Uterus (tissue), 4 donors: ENCODE data around the gene LLGL1. TPM values are rescaled to one million over a fixed set of nuclear protein-coding genes. Genes with fewer than 3 reads are reported as not detected.

Experiments
- DNase-seq, 2 donors: peaks; one replicate each; pipeline ENCODE4 v3.0.0-alpha.2; 2019 to 2020
- H3K27ac ChIP-seq, 2 donors: fragments of 200-600 bp; sonication (generic); 1 replicate in 1 of 2; 2 replicates in 1 of 2; pipeline ENCODE4 v1.5.1; 2016 to 2018
- H3K27me3 ChIP-seq, 2 donors: fragments of 200-600 bp; sonication (generic); one replicate each; pipeline ENCODE4 v1.5.1; 2018 to 2019; ENCODE audit warnings: control low read depth in 1 of 2
- H3K36me3 ChIP-seq, 2 donors: fragments of 200-600 bp; sonication (generic); one replicate each; pipeline ENCODE4 v1.5.1; 2019; ENCODE audit warnings: control low read depth in 1 of 2
- H3K4me1 ChIP-seq, 2 donors: fragments of 200-600 bp; sonication (generic); one replicate each; pipeline ENCODE4 v1.5.1; 2018 to 2019; ENCODE audit warnings: control low read depth in 1 of 2
- H3K4me3 ChIP-seq, 2 donors: fragments of 200-600 bp; sonication (generic); 1 replicate in 1 of 2; 2 replicates in 1 of 2; pipeline ENCODE4 v1.5.1; 2018 to 2019; ENCODE audit warnings: mild to moderate bottlenecking in 1 of 2
- H3K9me3 ChIP-seq, 2 donors: fragments of 200-600 bp; sonication (generic); one replicate each; pipeline ENCODE4 v1.5.1; 2019; ENCODE audit warnings: control low read depth in 1 of 2
- CTCF ChIP-seq, 4 experiments: fragments of 200-600 bp in 2 of 4; fragments of 450-650 bp in 2 of 4; sonication (generic) in 2 of 4; IDR thresholded peaks; one replicate each; pipeline ENCODE4 v1.5.1; 2016 to 2019; ENCODE audit warnings: antibody characterized with exemption in 4 of 4, mild to moderate bottlenecking in 2 of 4, moderate library complexity in 1 of 4
- POLR2A ChIP-seq, 2 donors: fragments of 450-650 bp; IDR thresholded peaks; one replicate each; pipeline ENCODE4 v1.6.1; 2016; ENCODE audit warnings: antibody characterized with exemption in 2 of 2, mild to moderate bottlenecking in 1 of 2, moderate library complexity in 1 of 2
- intact Hi-C: fragments of 100-400 bp; cut with DNase I; formaldehyde crosslinking; loops from one replicate; pipeline ENCODE4 v1.15.1; 2023; ENCODE audit warnings: low total_unique reads
- total RNA-seq, 4 donors: library from RNA; depleted of rRNA in 3 of 4; stranded (reverse); fragments of >200 nt in 3 of 4; gene quantifications; one replicate each; pipeline versions ENCODE4 v1.1.0 to v1.2.4, GENCODE V29; 2014 to 2023
- donor health status: DM: yes; HTN: yes; CAD: no.

The LLGL1 gene
- total RNA-seq, 4 donors from 2014 or later: 7.6 to 72.0 (median 23.1) TPM

DNA sequence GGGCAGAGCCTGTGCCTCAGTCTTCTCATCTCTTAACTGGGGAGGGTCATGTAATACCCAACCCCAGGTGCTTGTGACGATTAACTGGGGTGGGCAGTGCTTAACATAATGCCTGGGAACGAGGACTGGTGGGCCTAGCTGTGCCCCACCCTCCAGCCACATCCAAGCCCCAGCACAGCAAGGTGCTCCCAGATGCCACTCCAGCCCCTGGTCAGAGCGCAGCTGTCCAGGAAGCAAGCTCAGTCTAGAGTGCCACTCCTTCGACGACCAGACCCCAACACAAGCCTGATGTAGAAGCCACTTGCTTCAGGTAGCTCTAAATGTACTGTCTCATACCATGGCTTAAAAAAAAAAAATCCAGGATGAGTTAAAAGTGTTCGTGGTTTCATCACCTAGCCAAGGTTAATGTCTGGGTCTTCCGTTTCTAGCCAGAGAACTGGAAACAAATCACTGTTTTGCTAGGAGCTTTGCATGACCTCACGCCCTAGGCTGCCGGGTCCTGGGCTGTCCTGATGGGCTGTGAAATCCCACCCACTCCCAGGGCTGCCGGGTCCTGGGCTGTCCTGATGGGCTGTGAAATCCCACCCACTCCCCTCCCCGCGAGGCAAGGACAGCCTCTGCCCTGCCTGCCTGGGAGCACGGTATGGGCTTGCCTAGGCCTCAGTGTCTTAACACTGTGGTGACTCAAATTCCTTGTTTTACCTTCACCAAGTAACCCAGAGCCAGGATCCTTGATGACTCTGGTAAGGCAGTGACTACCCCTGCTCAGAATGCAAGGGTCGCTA lies 42.7 kb downstream of the LLGL1 start:
- no peaks in the 10 kb centered on the region for H3K36me3 ChIP-seq
- H3K4me3 ChIP-seq: no peak overlapping the region
- TF ChIP-seq POLR2A (IDR thresholded peaks at IDR 0.05) (no peak), CTCF (IDR thresholded peaks at IDR 0.05) (no peak)
- H3K4me1 ChIP-seq: no peaks in the 10 kb centered on the region
- DNase-seq: no peak
- no peaks in the 10 kb centered on the region for H3K9me3 ChIP-seq
- intact Hi-C loops: no loop called here
- no peaks in the 10 kb centered on the region for H3K27me3 ChIP-seq
- no peak overlapping the region for H3K27ac ChIP-seq

DNA sequence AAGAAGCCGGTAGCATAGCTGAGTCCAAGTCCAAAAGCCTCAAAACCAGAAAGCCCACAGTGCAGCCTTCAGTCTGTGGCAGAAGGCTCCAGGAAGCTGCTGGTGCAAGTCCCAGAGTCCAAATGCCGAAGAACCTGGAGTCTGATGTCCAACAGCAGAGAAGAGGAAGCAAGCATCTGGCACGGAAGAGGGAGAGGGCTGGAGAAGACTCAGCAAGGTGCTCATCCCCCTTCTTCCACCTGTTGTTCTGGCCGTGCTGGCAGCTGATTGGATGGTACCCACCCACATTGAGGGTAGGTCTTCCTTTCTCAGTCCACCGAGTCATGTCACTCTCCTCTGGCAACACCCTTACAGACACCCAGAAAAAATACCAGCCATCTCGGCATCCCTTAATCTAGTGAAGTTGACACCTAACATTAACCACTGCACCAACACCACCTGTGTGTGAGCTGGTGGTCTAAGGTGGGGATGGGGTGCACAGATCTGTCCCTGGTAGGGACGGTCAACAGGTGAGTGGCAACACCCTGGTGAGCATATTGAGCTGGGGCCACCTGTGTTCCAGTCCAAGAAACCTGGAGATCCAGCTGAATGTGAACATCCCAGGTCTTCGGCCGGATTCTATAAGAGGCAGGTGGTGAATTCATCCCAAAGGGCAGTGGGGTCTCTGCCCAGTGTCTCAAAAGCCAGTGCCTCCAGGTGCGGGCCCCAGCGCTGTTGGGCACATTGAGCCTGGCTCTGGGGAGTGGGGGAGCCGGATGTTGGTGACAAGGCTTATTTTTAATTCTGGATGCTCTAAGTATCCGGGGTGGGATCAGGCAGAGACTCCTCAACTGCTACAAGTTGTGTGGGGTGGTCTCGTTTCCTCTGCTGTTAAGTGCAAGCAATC lies 44.9 kb downstream of the LLGL1 start:
- no peak for DNase-seq
- no peaks in the 10 kb centered on the region for H3K36me3 ChIP-seq
- no peaks in the 10 kb centered on the region for H3K27me3 ChIP-seq
- no peaks in the 10 kb centered on the region for H3K4me1 ChIP-seq
- no peak overlapping the region for H3K4me3 ChIP-seq
- H3K27ac ChIP-seq: no peak overlapping the region
- intact Hi-C loops: no loop called here
- no peaks in the 10 kb centered on the region for H3K9me3 ChIP-seq
- TF ChIP-seq CTCF (IDR thresholded peaks at IDR 0.05) (no peak), POLR2A (IDR thresholded peaks at IDR 0.05) (no peak)

GRCh38 chr17:18277076-18277475 lies 51.6 kb downstream of the LLGL1 start:
- no peak for TF ChIP-seq CTCF (IDR thresholded peaks at IDR 0.05)
- TF ChIP-seq POLR2A (IDR thresholded peaks at IDR 0.05): no peak
- no peaks in the 10 kb centered on the region for H3K27me3 ChIP-seq
- intact Hi-C loops: no loop called here
- H3K36me3 ChIP-seq: no peaks in the 10 kb centered on the region
- no peak overlapping the region for H3K27ac ChIP-seq
- no peaks in the 10 kb centered on the region for H3K4me1 ChIP-seq
- no peaks in the 10 kb centered on the region for H3K9me3 ChIP-seq
- DNase-seq: no peak
- H3K4me3 ChIP-seq: no peak overlapping the region

- Histone ChIP-seq H3K36me3 (no peaks in the 10 kb centered on the region), H3K9me3 (no peaks in the 10 kb centered on the region), H3K27me3 (no peaks in the 10 kb centered on the region), H3K27ac (no peak overlapping the region), H3K4me1 (no peaks in the 10 kb centered on the region), H3K4me3 (no peak overlapping the region)
- TF ChIP-seq CTCF (IDR thresholded peaks at IDR 0.05): no peak
- TF ChIP-seq POLR2A (IDR thresholded peaks at IDR 0.05): no peak
- DNase-seq: no peak
- intact Hi-C loops: no loop called here
Measured at GRCh38 chr17:18278867-18279266, 53.4 kb downstream of the LLGL1 start.

DNA sequence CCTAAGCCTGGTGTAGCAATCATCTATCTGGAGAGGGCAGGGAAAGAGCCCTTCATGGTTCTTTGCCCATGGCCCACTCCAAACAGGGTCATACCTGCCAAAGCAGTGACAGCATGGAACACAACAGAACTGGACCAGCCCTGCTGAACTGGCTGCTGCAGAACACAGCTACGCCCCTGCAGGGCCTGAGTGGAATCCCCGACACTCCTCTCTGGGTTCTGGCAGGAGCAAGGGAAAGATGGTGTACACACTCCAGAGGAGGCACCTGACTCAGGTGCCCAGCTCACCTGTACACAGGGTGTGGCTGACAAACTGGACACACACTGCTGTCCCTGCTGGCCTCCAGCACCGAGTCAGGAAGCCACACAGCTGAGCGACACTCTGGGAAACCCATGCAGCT lies 54.8 kb downstream of the LLGL1 start:
- intact Hi-C loops: no loop called here
- Histone ChIP-seq H3K4me1 (no peaks in the 10 kb centered on the region), H3K4me3 (no peak overlapping the region), H3K27me3 (no peaks in the 10 kb centered on the region), H3K36me3 (no peaks in the 10 kb centered on the region), H3K27ac (no peak overlapping the region), H3K9me3 (no peaks in the 10 kb centered on the region)
- no peak for DNase-seq
- TF ChIP-seq POLR2A (IDR thresholded peaks at IDR 0.05) (no peak), CTCF (IDR thresholded peaks at IDR 0.05) (no peak)
